Spleen (tissue), 7 donors: ENCODE measurements around the gene TRPV2.

Source experiments
- POLR2A ChIP-seq, 3 donors: fragments of 450-650 bp; IDR thresholded peaks; one replicate each; pipeline ENCODE4 v1.5.1; 2017; ENCODE audit warnings: antibody characterized with exemption in 3 of 3, mild to moderate bottlenecking in 1 of 3
- TF ChIP-seq, protein P1 (sequence below), 11 experiments: fragments of 200-600 bp in 7 of 11; fragments of 450-650 bp in 4 of 11; sonication (generic) in 4 of 11; IDR thresholded peaks in 8 of 11; conservative IDR thresholded peaks in 3 of 11; 1 replicate in 7 of 11; 2 replicates in 4 of 11; pipeline versions ENCODE4 v1.4.0 to v1.8.0; 2016 to 2021; ENCODE audit warnings: antibody characterized with exemption in 11 of 11, inconsistent platforms in 4 of 11, mild to moderate bottlenecking in 1 of 11
- donor health status: DM: no; HTN: no; CAD: no; lungs with moderate emphysema.
- donor health status: DM: no; HTN: no; CAD: no.
- donor health status: DM: no; HTN: no; CAD: no.

DNA sequence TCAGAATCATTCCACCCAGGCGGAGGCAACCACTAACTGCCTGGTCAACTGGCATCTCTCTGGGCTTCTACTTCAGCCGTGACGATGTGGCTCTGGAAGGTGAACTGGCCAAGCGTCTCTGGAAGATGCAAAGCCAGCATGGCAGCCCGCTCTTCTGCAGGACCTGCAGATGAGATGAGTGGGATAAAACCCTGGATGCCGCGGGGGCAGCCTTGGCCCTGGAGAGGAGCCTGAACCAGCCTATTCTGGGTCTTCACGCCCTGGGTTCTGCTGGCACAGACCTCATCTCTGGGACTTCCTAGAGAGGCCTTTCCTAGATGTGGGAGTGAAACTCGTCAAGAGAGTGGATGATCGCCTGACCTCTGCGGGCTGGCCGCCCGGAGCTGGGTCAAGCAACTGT lies 23.9 kb upstream of the TRPV2 start:
- TF ChIP-seq POLR2A (IDR thresholded peaks at IDR 0.05): no peak
- TF ChIP-seq, protein P1, sequence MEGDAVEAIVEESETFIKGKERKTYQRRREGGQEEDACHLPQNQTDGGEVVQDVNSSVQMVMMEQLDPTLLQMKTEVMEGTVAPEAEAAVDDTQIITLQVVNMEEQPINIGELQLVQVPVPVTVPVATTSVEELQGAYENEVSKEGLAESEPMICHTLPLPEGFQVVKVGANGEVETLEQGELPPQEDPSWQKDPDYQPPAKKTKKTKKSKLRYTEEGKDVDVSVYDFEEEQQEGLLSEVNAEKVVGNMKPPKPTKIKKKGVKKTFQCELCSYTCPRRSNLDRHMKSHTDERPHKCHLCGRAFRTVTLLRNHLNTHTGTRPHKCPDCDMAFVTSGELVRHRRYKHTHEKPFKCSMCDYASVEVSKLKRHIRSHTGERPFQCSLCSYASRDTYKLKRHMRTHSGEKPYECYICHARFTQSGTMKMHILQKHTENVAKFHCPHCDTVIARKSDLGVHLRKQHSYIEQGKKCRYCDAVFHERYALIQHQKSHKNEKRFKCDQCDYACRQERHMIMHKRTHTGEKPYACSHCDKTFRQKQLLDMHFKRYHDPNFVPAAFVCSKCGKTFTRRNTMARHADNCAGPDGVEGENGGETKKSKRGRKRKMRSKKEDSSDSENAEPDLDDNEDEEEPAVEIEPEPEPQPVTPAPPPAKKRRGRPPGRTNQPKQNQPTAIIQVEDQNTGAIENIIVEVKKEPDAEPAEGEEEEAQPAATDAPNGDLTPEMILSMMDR (IDR thresholded peaks at IDR 0.05 in 8 of 11, conservative IDR thresholded peaks at IDR 0.05 in 3 of 11): no peak
